HEK293T (cell line): ENCODE measurements around the gene ENTPD8.

ENCODE experiments used
- ARNT ChIP-seq: fragments of 450-650 bp; IDR thresholded peaks from 2 replicates; pipeline ENCODE4 v1.6.1; 2017; ENCODE audit warnings: mild to moderate bottlenecking
- BHLHE40 ChIP-seq: fragments of 450-650 bp; IDR thresholded peaks from 2 replicates; pipeline ENCODE4 v1.6.1; 2016; ENCODE audit warnings: mild to moderate bottlenecking, moderate library complexity, borderline replicate concordance
- ELF4 ChIP-seq: fragments of 450-650 bp; IDR thresholded peaks from 2 replicates; pipeline ENCODE4 v1.6.1; 2017; ENCODE audit warnings: antibody characterized with exemption
- TARDBP ChIP-seq: fragments of 450-650 bp; IDR thresholded peaks from 2 replicates; pipeline ENCODE4 v1.6.1; 2016

DNA sequence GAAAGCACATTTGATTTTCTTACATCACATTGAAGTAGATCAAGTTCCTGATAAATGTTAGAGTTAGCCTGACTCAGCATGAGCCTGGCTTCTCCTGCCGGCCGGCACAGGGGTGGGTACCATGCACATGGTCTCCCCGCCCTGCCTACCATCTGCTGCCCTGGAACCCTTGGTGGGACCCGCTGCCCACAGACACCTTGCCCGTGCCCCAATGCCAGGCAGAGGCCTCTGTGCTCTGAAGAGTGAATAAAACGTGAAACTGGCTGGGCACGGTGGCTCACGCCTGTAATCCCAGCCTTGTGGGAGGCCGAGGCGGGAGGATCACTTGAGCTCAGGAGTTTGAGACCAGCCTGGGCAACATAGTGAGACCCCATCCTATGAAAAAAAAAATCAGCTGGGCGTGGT lies 35.5 kb downstream of the ENTPD8 start:
- TF ChIP-seq BHLHE40 (no peak), ARNT (no peak), ELF4 (no peak), TARDBP (no peak)
